Lower leg skin (tissue), 3 donors: ENCODE measurements around the gene TIMP1.

Experiments
- CTCF ChIP-seq, 3 donors: fragments of 450-650 bp; IDR thresholded peaks; one replicate each; pipeline ENCODE4 v1.5.1; 2016; ENCODE audit warnings: antibody characterized with exemption in 3 of 3, mild to moderate bottlenecking in 3 of 3, moderate library complexity in 2 of 3
- POLR2A ChIP-seq, 2 donors: fragments of 450-650 bp; IDR thresholded peaks; one replicate each; pipeline ENCODE4 v1.6.1; 2016 to 2017; ENCODE audit warnings: antibody characterized with exemption in 2 of 2, mild to moderate bottlenecking in 1 of 2, moderate library complexity in 1 of 2

GRCh38 chrX:47543496-47543895, 38.7 kb upstream of the TIMP1 start:
- TF ChIP-seq CTCF (IDR thresholded peaks at IDR 0.05): no peak
- TF ChIP-seq POLR2A (IDR thresholded peaks at IDR 0.05): no peak
